ENCODE data around the gene DMRT3. TPM values are rescaled to one million over a fixed set of nuclear protein-coding genes. Genes with fewer than 3 reads are reported as not detected.

DMRT3 gene
- total RNA-seq, 4 donors from 2014 or later: not detected

- intact Hi-C loops (cut with DNase I; ENCODE audit: low total_unique reads): no loop called here
- H3K36me3 ChIP-seq: no peaks in the 10 kb centered on the region
- H3K4me1 ChIP-seq: no peaks in the 10 kb centered on the region
- H3K4me3 ChIP-seq: no peak overlapping the region
- 37 to 38% methylated on average over 7 to 15 of the region's 15 CpGs for WGBS, 2 donors (ENCODE audit: low coverage in 1 of 2)
- DNase-seq: no peak
- TF ChIP-seq, protein P1, sequence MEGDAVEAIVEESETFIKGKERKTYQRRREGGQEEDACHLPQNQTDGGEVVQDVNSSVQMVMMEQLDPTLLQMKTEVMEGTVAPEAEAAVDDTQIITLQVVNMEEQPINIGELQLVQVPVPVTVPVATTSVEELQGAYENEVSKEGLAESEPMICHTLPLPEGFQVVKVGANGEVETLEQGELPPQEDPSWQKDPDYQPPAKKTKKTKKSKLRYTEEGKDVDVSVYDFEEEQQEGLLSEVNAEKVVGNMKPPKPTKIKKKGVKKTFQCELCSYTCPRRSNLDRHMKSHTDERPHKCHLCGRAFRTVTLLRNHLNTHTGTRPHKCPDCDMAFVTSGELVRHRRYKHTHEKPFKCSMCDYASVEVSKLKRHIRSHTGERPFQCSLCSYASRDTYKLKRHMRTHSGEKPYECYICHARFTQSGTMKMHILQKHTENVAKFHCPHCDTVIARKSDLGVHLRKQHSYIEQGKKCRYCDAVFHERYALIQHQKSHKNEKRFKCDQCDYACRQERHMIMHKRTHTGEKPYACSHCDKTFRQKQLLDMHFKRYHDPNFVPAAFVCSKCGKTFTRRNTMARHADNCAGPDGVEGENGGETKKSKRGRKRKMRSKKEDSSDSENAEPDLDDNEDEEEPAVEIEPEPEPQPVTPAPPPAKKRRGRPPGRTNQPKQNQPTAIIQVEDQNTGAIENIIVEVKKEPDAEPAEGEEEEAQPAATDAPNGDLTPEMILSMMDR (IDR thresholded peaks at IDR 0.05): no peak
- TF ChIP-seq POLR2A (IDR thresholded peaks at IDR 0.05) (no peak), EP300 (IDR thresholded peaks at IDR 0.05; ENCODE audit: low read depth) (no peak), POLR2AphosphoS5 (IDR thresholded peaks at IDR 0.05) (no peak)
- peaks cover 100% of the 10 kb centered on the region for H3K27me3 ChIP-seq
- H3K9me3 ChIP-seq: no peaks in the 10 kb centered on the region
- no peak overlapping the region for H3K27ac ChIP-seq
- in situ Hi-C loops (cut with MboI; ENCODE audit: low pct_ligation_motif_present in 1 of 4, low pct_unique_long_range_greater_than_20kb in 1 of 4, low sequenced_read_pairs in 3 of 4): loop anchor here in 1 of 4 donors (25.0 kb wide), 1 partner anchor 370 kb away; no protein-coding TSS in a partner anchor
Measured at GRCh38 chr9:982394-983230, 6.2 kb downstream of the DMRT3 start.

DNA sequence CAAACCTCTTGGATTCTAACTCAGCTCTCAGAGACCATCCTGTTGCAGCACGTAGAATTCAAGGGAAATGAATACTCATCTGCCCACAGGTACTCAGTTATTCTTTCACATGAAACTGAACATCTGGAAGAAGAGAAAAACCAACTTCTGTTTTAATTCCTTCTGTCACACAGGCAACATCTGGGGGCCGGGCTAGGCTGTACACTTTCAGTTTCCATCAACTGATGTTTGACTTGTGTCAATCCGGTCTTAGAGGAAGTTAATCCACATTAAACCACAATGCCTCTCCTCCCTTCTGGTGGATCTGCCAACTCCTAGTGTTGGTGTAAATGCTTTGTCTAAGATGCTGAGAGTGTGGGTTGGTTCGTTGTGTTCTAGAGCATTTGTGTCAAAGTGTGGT, 17.6 kb downstream of the DMRT3 start:
- TF ChIP-seq EP300 (IDR thresholded peaks at IDR 0.05; ENCODE audit: low read depth): no peak
- TF ChIP-seq, protein P1 (IDR thresholded peaks at IDR 0.05): no peak
- TF ChIP-seq POLR2A (IDR thresholded peaks at IDR 0.05): no peak
- TF ChIP-seq POLR2AphosphoS5 (IDR thresholded peaks at IDR 0.05): no peak
- Histone ChIP-seq H3K36me3 (no peaks in the 10 kb centered on the region), H3K4me3 (no peak overlapping the region), H3K27ac (no peak overlapping the region), H3K9me3 (no peaks in the 10 kb centered on the region), H3K27me3 (peaks cover 43% of the 10 kb centered on the region), H3K4me1 (peaks cover 0 to 1% (median 0%) of the 10 kb centered on the region in 4 donors)
- WGBS, 2 donors (ENCODE audit: low coverage in 1 of 2): 36 to 44% methylated on average over 2 to 4 of the region's 4 CpGs
- in situ Hi-C loops (cut with MboI; ENCODE audit: low pct_ligation_motif_present in 1 of 4, low pct_unique_long_range_greater_than_20kb in 1 of 4, low sequenced_read_pairs in 3 of 4) (loop anchor here in 1 of 4 donors (25.0 kb wide), 1 partner anchor 382 kb away; no protein-coding TSS in a partner anchor), intact Hi-C loops (cut with DNase I; ENCODE audit: low total_unique reads) (no loop called here)
- no peak for DNase-seq

GRCh38 chr9:995192-995591, 18.7 kb downstream of the DMRT3 start:
- H3K4me1 ChIP-seq: peaks cover 0 to 6% (median 0%) of the 10 kb centered on the region in 4 donors
- H3K27ac ChIP-seq: no peak overlapping the region
- peaks cover 31% of the 10 kb centered on the region for H3K27me3 ChIP-seq
- H3K4me3 ChIP-seq: no peak overlapping the region
- in situ Hi-C loops (cut with MboI; ENCODE audit: low pct_ligation_motif_present in 1 of 4, low pct_unique_long_range_greater_than_20kb in 1 of 4, low sequenced_read_pairs in 3 of 4): loop anchor here in 1 of 4 donors (25.0 kb wide), 1 partner anchor 383 kb away; no protein-coding TSS in a partner anchor
- no peaks in the 10 kb centered on the region for H3K36me3 ChIP-seq
- intact Hi-C loops (cut with DNase I; ENCODE audit: low total_unique reads): loop anchor here (5.0 kb wide), 1 partner anchor 383 kb away; no protein-coding TSS in a partner anchor
- no peak for DNase-seq
- no peaks in the 10 kb centered on the region for H3K9me3 ChIP-seq
- TF ChIP-seq POLR2AphosphoS5 (IDR thresholded peaks at IDR 0.05): no peak
- TF ChIP-seq EP300 (IDR thresholded peaks at IDR 0.05; ENCODE audit: low read depth): no peak
- no peak for TF ChIP-seq POLR2A (IDR thresholded peaks at IDR 0.05)
- TF ChIP-seq, protein P1 (IDR thresholded peaks at IDR 0.05): no peak
- WGBS, 2 donors (ENCODE audit: low coverage in 1 of 2): 84 to 98% methylated on average over 4 of the region's 4 CpGs

DNA sequence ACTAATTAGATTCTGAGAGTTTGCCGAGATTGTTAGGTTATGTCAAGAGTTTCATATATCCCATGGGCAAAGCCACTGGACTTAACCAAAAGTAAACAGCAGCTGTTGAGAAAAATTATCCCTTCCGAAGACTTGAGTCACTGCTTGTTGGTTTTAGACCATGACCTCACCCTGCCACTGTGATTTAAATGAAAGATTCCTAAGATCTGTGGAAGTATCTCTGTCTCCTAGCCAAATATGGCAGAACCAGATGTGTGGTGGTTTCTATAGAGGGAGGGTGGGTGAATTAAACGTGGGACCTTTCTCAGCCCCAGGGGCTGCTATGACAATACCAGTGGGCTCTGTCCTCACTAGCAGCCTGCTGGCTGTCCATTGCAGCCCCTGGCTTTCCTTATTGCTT, 19.3 kb downstream of the DMRT3 start:
- 32 to 39% methylated on average over 3 of the region's 3 CpGs for WGBS, 2 donors (ENCODE audit: low coverage in 1 of 2)
- H3K4me1 ChIP-seq: peaks cover 0 to 6% (median 0%) of the 10 kb centered on the region in 4 donors
- in situ Hi-C loops (cut with MboI; ENCODE audit: low pct_ligation_motif_present in 1 of 4, low pct_unique_long_range_greater_than_20kb in 1 of 4, low sequenced_read_pairs in 3 of 4) (loop anchor here in 1 of 4 donors (25.0 kb wide), 1 partner anchor 383 kb away; no protein-coding TSS in a partner anchor), intact Hi-C loops (cut with DNase I; ENCODE audit: low total_unique reads) (loop anchor here (5.0 kb wide), 1 partner anchor 383 kb away; no protein-coding TSS in a partner anchor)
- DNase-seq: no peak
- H3K9me3 ChIP-seq: no peaks in the 10 kb centered on the region
- H3K4me3 ChIP-seq: no peak overlapping the region
- H3K27me3 ChIP-seq: peaks cover 25% of the 10 kb centered on the region
- H3K36me3 ChIP-seq: no peaks in the 10 kb centered on the region
- no peak for TF ChIP-seq POLR2AphosphoS5 (IDR thresholded peaks at IDR 0.05)
- TF ChIP-seq EP300 (IDR thresholded peaks at IDR 0.05; ENCODE audit: low read depth): no peak
- TF ChIP-seq POLR2A (IDR thresholded peaks at IDR 0.05): no peak
- TF ChIP-seq, protein P1 (IDR thresholded peaks at IDR 0.05): no peak
- no peak overlapping the region for H3K27ac ChIP-seq
